IMR-90 (cell line): ENCODE measurements around the gene AMBRA1. TPM values are rescaled to one million over a fixed set of nuclear protein-coding genes. Genes with fewer than 3 reads are reported as not detected.

ENCODE experiments used
- ATAC-seq: fragments of 200-7000 bp; cut with Tn5 transposase; 2 replicates; pipeline ENCODE4 v1.9.1; 2020; ENCODE audit warnings: low read depth, mild to moderate bottlenecking, moderate library complexity
- BruUV-seq: library from RNA; stranded (reverse); fragments of 400-500 nt; replicated peaks from 2 replicates; lab custom pipeline; 2021; lab: Mats Ljungman, UMichigan
- CTCF ChIA-PET: fragments of 300-600 bp; formaldehyde crosslinking; extraction: SDS; loops from one replicate; lab custom pipeline; 2021; ENCODE audit warnings: antibody characterized with exemption; lab: Yijun Ruan, JAX
- POLR2A ChIA-PET: fragments of 300-600 bp; sonication (Branson Sonifier 250); formaldehyde crosslinking; loops from one replicate; lab custom pipeline; 2022; ENCODE audit warnings: antibody characterized with exemption; ENCODE audit not compliant: unreplicated experiment; lab: Charles Lee
- DNase-seq: peaks from one replicate; pipeline ENCODE4 v3.0.0; 2013
- H2AFZ ChIP-seq: replicated peaks from 2 replicates; pipeline ENCODE3; 2013; ENCODE audit warnings: low read length, mild to moderate bottlenecking; ENCODE audit not compliant: poor library complexity
- H2AK5ac ChIP-seq: 2 replicates; pipeline ENCODE4 v1.6.1; 2013; ENCODE audit warnings: low read depth, low read length, inconsistent platforms
- H2AK9ac ChIP-seq: replicated peaks from 2 replicates; pipeline ENCODE3; 2013; ENCODE audit warnings: mild to moderate bottlenecking, low read depth, low read length, moderate library complexity; ENCODE audit not compliant: poor library complexity
- H2BK120ac ChIP-seq: 2 replicates; pipeline ENCODE4 v1.6.1; 2013; ENCODE audit warnings: low read depth, low read length, inconsistent platforms
- H2BK15ac ChIP-seq: 3 replicates; pipeline ENCODE4 v1.6.1; 2013; ENCODE audit warnings: low read depth, low read length, inconsistent platforms
- H2BK20ac ChIP-seq: 2 replicates; pipeline ENCODE4 v1.6.1; 2013; ENCODE audit warnings: low read depth, mild to moderate bottlenecking, inconsistent platforms, low read length, moderate library complexity
- H2BK5ac ChIP-seq: 2 replicates; pipeline ENCODE4 v1.6.1; 2013; ENCODE audit warnings: mild to moderate bottlenecking, low read depth, low read length, inconsistent platforms; ENCODE audit not compliant: poor library complexity, severe bottlenecking
- H3K14ac ChIP-seq: replicated peaks from 2 replicates; pipeline ENCODE4 v1.6.1; 2013; ENCODE audit warnings: low read depth, low read length, inconsistent platforms
- H3K18ac ChIP-seq: 2 replicates; pipeline ENCODE4 v1.6.1; 2013; ENCODE audit warnings: low read depth, low read length, control low read depth
- H3K23ac ChIP-seq: 2 replicates; pipeline ENCODE4 v1.6.1; 2013; ENCODE audit warnings: low read depth, low read length, inconsistent platforms
- H3K27ac ChIP-seq: 2 replicates; pipeline ENCODE4 v1.5.1; 2013; ENCODE audit warnings: mild to moderate bottlenecking, control low read depth, low read length; ENCODE audit not compliant: insufficient read depth
- H3K27me3 ChIP-seq: 2 replicates; pipeline ENCODE4 v1.6.1; 2013; ENCODE audit warnings: low read length; ENCODE audit not compliant: control insufficient read depth, insufficient read depth
- H3K36me3 ChIP-seq: 2 replicates; pipeline ENCODE4 v1.6.1; 2013; ENCODE audit warnings: low read length, mixed read lengths; ENCODE audit not compliant: control insufficient read depth, insufficient read depth
- H3K4ac ChIP-seq: 2 replicates; pipeline ENCODE4 v1.6.1; 2013; ENCODE audit warnings: low read depth, low read length, inconsistent platforms
- H3K4me1 ChIP-seq: 2 replicates; pipeline ENCODE4 v1.6.1; 2013; ENCODE audit warnings: low read length, mixed read lengths; ENCODE audit not compliant: control insufficient read depth, insufficient read depth
- H3K4me2 ChIP-seq: 2 replicates; pipeline ENCODE4 v1.6.1; 2013; ENCODE audit warnings: low read depth, mild to moderate bottlenecking, control low read depth, low read length, moderate library complexity
- H3K4me3 ChIP-seq: 2 replicates; pipeline ENCODE4 v1.5.1; 2013; ENCODE audit warnings: low read depth, mild to moderate bottlenecking, control low read depth, low read length, moderate library complexity; ENCODE audit not compliant: insufficient read depth
- H3K56ac ChIP-seq: 2 replicates; pipeline ENCODE4 v1.6.1; 2013; ENCODE audit warnings: low read length, inconsistent platforms; ENCODE audit not compliant: insufficient read depth; ENCODE audit errors: extremely low read depth
- H3K79me1 ChIP-seq, 2 experiments: 2 replicates each; pipeline ENCODE4 v1.6.1; 2013; ENCODE audit warnings: low read length in 2 of 2, inconsistent platforms in 1 of 2, low read depth in 1 of 2
- H3K9ac ChIP-seq: 2 replicates; pipeline ENCODE4 v1.6.1; 2013; ENCODE audit warnings: low read depth, low read length, control low read depth
- H3K9me1 ChIP-seq: 2 replicates; pipeline ENCODE4 v1.6.1; 2013; ENCODE audit warnings: low read length, inconsistent platforms; ENCODE audit not compliant: insufficient read depth
- H3K9me3 ChIP-seq: 2 replicates; pipeline ENCODE4 v1.6.1; 2013; ENCODE audit warnings: low read length; ENCODE audit not compliant: control insufficient read depth, insufficient read depth
- H4K20me1 ChIP-seq: 2 replicates; pipeline ENCODE4 v1.6.1; 2013; ENCODE audit warnings: low read length, inconsistent platforms; ENCODE audit not compliant: insufficient read depth
- H4K5ac ChIP-seq: 2 replicates; pipeline ENCODE4 v1.6.1; 2013; ENCODE audit warnings: mild to moderate bottlenecking, low read depth, low read length, control low read depth
- H4K8ac ChIP-seq, 2 experiments: 2 replicates each; pipeline ENCODE4 v1.6.1; 2013; ENCODE audit warnings: low read depth in 2 of 2, low read length in 2 of 2, control low read depth in 1 of 2, inconsistent platforms in 1 of 2
- H4K91ac ChIP-seq: 2 replicates; pipeline ENCODE4 v1.6.1; 2013; ENCODE audit warnings: low read depth, low read length, inconsistent platforms; ENCODE audit not compliant: insufficient read depth
- MAFK ChIP-seq: IDR thresholded peaks from 2 replicates; pipeline ENCODE4 v1.6.1; 2012; ENCODE audit warnings: low read depth, low read length, improper control_type of control experiment
- WGBS, 2 experiments: methylation state at CpG; one replicate each; pipeline versions ENCODE4 v1.1.5 to v1.1.7; 2013; ENCODE audit warnings: missing lambda C conversion rate in 2 of 2; ENCODE audit not compliant: insufficient read length in 1 of 2; ENCODE audit errors: extremely low coverage in 2 of 2; 5-methylcytosine and 5-hydroxymethylcytosine counted together
- dilution Hi-C: fragments of 300-500 bp; cut with HindIII; formaldehyde crosslinking; loops from one replicate; pipeline ENCODE4 v1.14.3; 2018; ENCODE audit warnings: low sequenced_read_pairs; ENCODE audit not compliant: unreplicated experiment
- in situ Hi-C: fragments of 300-500 bp; cut with MboI; formaldehyde crosslinking; loops from 3 replicates; pipeline ENCODE4 v1.14.3; 2019; ENCODE audit warnings: low sequenced_read_pairs, inconsistent platforms, mixed read lengths
- intact Hi-C: fragments of 100-400 bp; cut with micrococcal nuclease; formaldehyde crosslinking; loops from 2 replicates; pipeline ENCODE4 v1.10.0; 2022
- polyA plus RNA-seq, 3 experiments: library from polyadenylated mRNA; depleted of rRNA; stranded (reverse); fragments of >200 nt; gene quantifications; 2 replicates each; pipeline ENCODE4 v1.2.3, GENCODE V29; 2012; ENCODE audit warnings: low replicate concordance in 1 of 3
- total RNA-seq: library from RNA; depleted of rRNA; stranded (reverse); fragments of >200 nt; gene quantifications from 2 replicates; pipeline ENCODE4 v1.2.3, GENCODE V29; 2012

Gene AMBRA1
- total and polyA plus RNA-seq, 2 of the 4 experiments (the other 2 are of a cell fraction): 9.4 to 18.3 TPM

DNA sequence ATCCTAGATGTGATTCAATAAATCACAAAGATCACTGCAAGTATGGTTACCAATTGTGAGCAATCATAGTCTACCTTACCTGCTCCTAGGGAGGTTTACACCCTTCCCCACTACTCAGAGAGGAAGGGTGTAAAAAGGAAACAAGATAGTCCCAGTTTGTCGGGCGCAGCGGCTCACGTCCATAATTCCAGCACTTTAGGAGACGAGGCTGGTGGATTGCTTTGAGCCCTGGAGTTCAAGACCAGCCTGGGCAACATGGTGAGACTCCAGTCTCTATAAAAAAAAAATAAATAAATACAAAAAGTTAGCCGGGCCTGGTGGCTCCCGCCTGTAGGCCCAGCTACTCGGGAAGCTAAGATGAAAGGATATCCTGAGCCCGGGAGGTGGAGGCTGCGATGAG, 962 bp upstream of the AMBRA1 start:
- TF ChIP-seq MAFK: no peak
- Histone ChIP-seq H4K8ac (peak overlapping the region; percentile 71 to 89; a peak in 3 of 4 replicates), H2BK20ac (no peak overlapping the region), H2AK9ac (no peak overlapping the region), H4K91ac (no peak overlapping the region), H3K18ac (no peak overlapping the region), H4K5ac (peak overlapping the region; percentile 83; the same call in 1 of the 2 replicates), H3K27me3 (no peaks in the 10 kb centered on the region), H3K4ac (no peak overlapping the region), H2BK5ac (no peak overlapping the region), H2BK120ac (no peak overlapping the region), H3K9me1 (no peaks in the 10 kb centered on the region), H3K14ac (no peak overlapping the region), H3K4me1 (peaks cover 4% of the 10 kb centered on the region; the same call in 1 of the 2 replicates), H3K36me3 (no peaks in the 10 kb centered on the region), H3K56ac (no peak overlapping the region), H2BK15ac (no peak overlapping the region), H3K27ac (no peak overlapping the region), H3K4me2 (no peak overlapping the region), H3K9ac (no peak overlapping the region), H2AK5ac (peak overlapping the region; percentile 5; the same call in 1 of the 2 replicates), H3K23ac (no peak overlapping the region), H3K4me3 (no peak overlapping the region), H3K79me1 (peaks cover 4 to 23% of the 10 kb centered on the region in 2 experiments; a peak in 3 of 4 replicates), H4K20me1 (peaks cover 14% of the 10 kb centered on the region), H2AFZ (no peak overlapping the region), H3K9me3 (no peaks in the 10 kb centered on the region)
- ChIA-PET POLR2A (no interaction called here), CTCF (interaction anchor here (0.6 kb wide), 2 partner anchors 31 to 355 kb away, joined by 4 to 7 read pairs; no protein-coding TSS in a partner anchor)
- dilution Hi-C loops (no loop called here), in situ Hi-C loops (no loop called here), intact Hi-C loops (no loop called here)
- no CpG with 5 or more reads among the region's 10 CpGs for WGBS, 2 experiments
- no TSS peak for BruUV-seq
- ATAC-seq (no peak), DNase-seq (no peak)
